Naive thymus-derived CD8-positive, alpha-beta T cell (primary cell): Measurements from ENCODE around the gene MDH1. TPM values are rescaled to one million over a fixed set of nuclear protein-coding genes. Genes with fewer than 3 reads are reported as not detected.
A peak's percentile ranks its signal among the peaks of the same experiment; 100 is the strongest.
"Not testable (repeated sequence)": the region's sequence is repeated elsewhere in the genome, so short reads cannot be mapped to it uniquely, and the experiment has no call there.

Experiments used
- ATAC-seq, 2 donors: fragments of 150-1000 bp; cut with Tn5 transposase in 1 of 2; sonication (Bioruptor Pico), chemical (Tn5 transposase) in 1 of 2; 1 replicate in 1 of 2; 2 replicates in 1 of 2; pipeline ENCODE4 v1.10.0; 2021; ENCODE audit warnings: mild to moderate bottlenecking in 2 of 2, moderate library complexity in 2 of 2
- POLR2A ChIA-PET: fragments of 350-600 bp; sonication (Branson Sonifier 250); formaldehyde crosslinking; loops from one replicate; lab custom pipeline; 2021; ENCODE audit warnings: antibody characterized with exemption; lab: Charles Lee
- DNase-seq, 10 donors: peaks; one replicate each; pipeline versions ENCODE4 v3.0.0 to v3.0.0-alpha.2; 2020 to 2022
- H3K27ac Mint-ChIP-seq, 10 donors: one replicate each; pipeline ENCODE4 v1.8.0; 2020 to 2022; ENCODE audit warnings: mild to moderate bottlenecking in 10 of 10, mixed read lengths in 10 of 10, moderate library complexity in 4 of 10, inconsistent platforms in 1 of 10
- H3K27me3 Mint-ChIP-seq, 5 donors: one replicate each; pipeline ENCODE4 v1.8.0; 2021 to 2022; ENCODE audit warnings: mixed read lengths in 5 of 5
- H3K36me3 Mint-ChIP-seq, 3 donors: one replicate each; pipeline ENCODE4 v1.8.0; 2020 to 2022; ENCODE audit warnings: mixed read lengths in 3 of 3, mild to moderate bottlenecking in 2 of 3, inconsistent platforms in 1 of 3
- H3K4me1 Mint-ChIP-seq, 4 donors: one replicate each; pipeline ENCODE4 v1.8.0; 2021 to 2022; ENCODE audit warnings: mixed read lengths in 4 of 4
- H3K4me3 Mint-ChIP-seq, 10 donors: one replicate each; pipeline ENCODE4 v1.8.0; 2020 to 2022; ENCODE audit warnings: mild to moderate bottlenecking in 10 of 10, mixed read lengths in 10 of 10, moderate library complexity in 6 of 10, inconsistent platforms in 1 of 10
- H3K9me3 Mint-ChIP-seq, 9 donors: one replicate each; pipeline ENCODE4 v1.8.0; 2020 to 2022; ENCODE audit warnings: mixed read lengths in 9 of 9, mild to moderate bottlenecking in 3 of 9, inconsistent platforms in 1 of 9, moderate library complexity in 1 of 9
- polyA plus RNA-seq, 3 donors: library from polyadenylated mRNA; unstranded; fragments of 300-500 nt; fragmentation: Illumina TruSeq; gene quantifications; one replicate each; pipeline ENCODE4 v1.2.3, GENCODE V29; 2021
- total RNA-seq, 8 experiments: library from RNA in 2 of 8; stranded (reverse) in 2 of 8; gene quantifications; one replicate each; pipeline ENCODE4 v1.2.3 and lab custom pipeline; 2021 to 2026

MDH1 gene
- total and polyA plus RNA-seq, 5 experiments from 2014 or later: 106 to 284 (median 242) TPM

DNA sequence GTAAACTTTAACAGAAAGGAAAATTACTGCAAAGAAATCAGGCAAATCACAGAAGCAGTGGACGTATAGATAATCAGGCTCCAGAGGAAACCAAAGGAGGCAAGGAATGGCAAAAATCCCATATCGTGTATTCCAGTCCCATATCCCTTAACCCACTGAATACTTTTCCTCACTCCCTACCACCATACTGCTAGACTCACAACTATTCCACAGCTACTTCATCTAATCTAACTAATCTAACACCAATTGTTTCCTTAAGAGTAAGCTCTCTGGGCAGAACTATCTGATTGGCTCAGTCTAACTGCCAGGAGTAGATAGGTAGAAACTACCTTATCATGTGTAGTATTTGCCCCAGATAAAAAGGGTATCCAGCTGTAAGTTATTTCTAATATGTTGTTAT is 16.8 kb upstream of the MDH1 start:
- Mint-ChIP-seq H3K36me3 (peaks cover 12 to 44% (median 42%) of the 10 kb centered on the region in 3 donors), H3K4me3 (no peak overlapping the region), H3K27ac (no peak overlapping the region), H3K4me1 (peaks cover 0 to 2% (median 0%) of the 10 kb centered on the region in 4 donors), H3K9me3 (peaks cover 8 to 46% (median 26%) of the 10 kb centered on the region in 9 donors), H3K27me3 (no peaks in the 10 kb centered on the region)
- POLR2A ChIA-PET: no interaction called here
- no peak for ATAC-seq
- DNase-seq: no peak

DNA sequence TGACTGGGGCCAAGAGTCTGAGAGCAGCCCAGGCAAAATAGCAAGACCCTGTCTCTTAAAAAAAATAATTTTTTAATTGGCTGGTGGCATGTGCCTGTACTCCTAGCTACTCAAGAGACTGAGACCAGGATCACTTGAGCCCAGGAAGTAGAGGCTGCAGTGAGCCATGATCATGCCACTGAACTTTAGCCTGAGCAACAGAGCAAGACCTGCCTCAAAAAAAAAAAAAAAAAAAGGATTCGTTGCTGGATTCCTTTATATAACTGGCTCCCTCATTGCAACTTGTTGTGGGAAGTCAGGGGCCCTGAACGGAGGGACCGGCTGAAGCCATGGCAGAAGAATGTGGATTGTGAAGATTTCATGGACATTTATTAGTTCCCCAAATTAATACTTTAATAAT is 15.7 kb upstream of the MDH1 start:
- ATAC-seq, POLR2A ChIA-PET, DNase-seq, H3K27ac Mint-ChIP-seq, H3K4me1 Mint-ChIP-seq, H3K27me3 Mint-ChIP-seq, H3K4me3 Mint-ChIP-seq: not testable (repeated sequence)
- peaks cover 5 to 36% (median 15%) of the 10 kb centered on the region in 9 donors for H3K9me3 Mint-ChIP-seq
- peaks cover 12 to 36% (median 34%) of the 10 kb centered on the region in 3 donors for H3K36me3 Mint-ChIP-seq

DNA sequence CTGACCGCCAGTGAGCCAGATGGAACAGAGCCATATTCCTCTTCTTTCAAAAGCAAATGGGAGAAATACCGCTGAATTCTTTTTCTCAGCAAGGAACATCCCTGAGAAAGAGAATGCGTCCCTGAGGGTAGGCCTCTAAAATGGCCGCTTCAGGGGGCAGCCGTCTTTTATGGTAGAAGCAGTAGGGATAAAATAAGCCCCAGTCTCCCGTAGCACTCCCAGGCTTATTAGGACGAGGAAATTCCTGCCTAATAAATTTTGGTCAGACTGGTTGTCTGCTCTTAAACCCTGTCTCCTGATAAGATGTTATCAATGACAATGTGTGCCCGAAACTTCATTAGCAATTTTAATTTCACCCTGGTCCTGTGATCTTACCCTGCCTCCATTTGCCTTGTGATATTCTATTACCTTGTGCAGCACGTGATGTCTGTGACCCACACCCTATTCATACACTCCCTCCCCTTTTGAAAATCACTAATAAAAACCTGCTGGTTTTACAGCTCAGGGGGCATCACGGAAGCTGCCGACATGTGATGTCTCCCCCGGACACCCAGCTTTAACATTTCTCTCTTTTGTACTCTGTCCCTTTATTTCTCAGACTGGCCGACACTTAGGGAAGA is 14.9 kb upstream of the MDH1 start:
- H3K4me3 Mint-ChIP-seq, H3K27ac Mint-ChIP-seq, POLR2A ChIA-PET, H3K27me3 Mint-ChIP-seq, DNase-seq, H3K4me1 Mint-ChIP-seq, ATAC-seq: not testable (repeated sequence)
- H3K36me3 Mint-ChIP-seq: peaks cover 6 to 28% (median 26%) of the 10 kb centered on the region in 3 donors
- H3K9me3 Mint-ChIP-seq: peaks cover 3 to 28% (median 9%) of the 10 kb centered on the region in 9 donors

DNA sequence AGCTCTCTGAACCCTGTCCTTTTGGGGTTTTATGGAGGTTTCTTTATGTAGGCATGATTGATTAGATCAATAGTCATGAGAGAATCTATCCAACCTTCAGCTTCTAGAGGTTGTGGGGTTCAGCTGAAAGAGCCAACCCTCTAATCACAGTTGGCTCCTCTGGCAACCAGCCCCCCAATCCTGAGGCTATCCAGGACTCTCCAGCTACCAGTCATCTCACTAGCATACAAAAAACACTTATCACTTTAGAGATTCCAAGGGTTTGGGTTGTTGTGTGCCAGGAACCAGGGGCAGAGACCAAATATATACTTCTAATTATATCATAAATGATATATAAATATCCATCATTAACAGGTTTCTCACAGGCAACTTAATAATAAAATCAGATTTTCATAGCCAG is 12.2 kb upstream of the MDH1 start:
- Mint-ChIP-seq H3K4me3 (no peak overlapping the region), H3K4me1 (peaks cover 2 to 25% (median 16%) of the 10 kb centered on the region in 4 donors), H3K27ac (no peak overlapping the region), H3K36me3 (peaks cover under 1 to 13% (median 9%) of the 10 kb centered on the region in 3 donors), H3K9me3 (peaks cover 0 to 12% (median 8%) of the 10 kb centered on the region in 9 donors), H3K27me3 (no peaks in the 10 kb centered on the region)
- no peak for ATAC-seq
- DNase-seq: no peak
- POLR2A ChIA-PET: interaction anchor here (1.1 kb wide), 1 partner anchor 12 kb away, joined by 3 read pairs; the partner anchor contains the start of gene WDPCP

DNA sequence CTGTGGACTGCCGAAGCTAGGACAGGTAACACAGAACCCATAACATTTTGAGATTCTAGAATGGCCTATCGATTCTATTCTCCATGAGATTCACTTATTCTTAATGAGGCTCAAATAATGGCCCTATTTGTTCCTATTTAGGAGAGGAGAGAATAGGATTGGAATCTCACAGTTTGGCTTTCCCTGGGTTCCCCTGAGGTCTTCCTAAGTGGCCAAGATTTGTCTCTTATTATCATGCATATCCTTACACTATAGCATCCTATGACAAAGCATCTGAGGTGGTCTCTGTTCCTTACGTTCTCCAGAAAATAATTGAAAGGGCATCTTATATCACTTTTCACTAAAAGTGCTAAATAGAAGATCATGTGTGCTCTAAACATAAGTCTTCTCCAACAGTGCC is 10.0 kb upstream of the MDH1 start:
- H3K4me1 Mint-ChIP-seq: peaks cover 6 to 32% (median 20%) of the 10 kb centered on the region in 4 donors
- POLR2A ChIA-PET: no interaction called here
- H3K27me3 Mint-ChIP-seq: no peaks in the 10 kb centered on the region
- DNase-seq (no peak), ATAC-seq (no peak)
- H3K9me3 Mint-ChIP-seq: peaks cover 0 to 8% (median 6%) of the 10 kb centered on the region in 9 donors
- peaks cover 0 to 11% (median 4%) of the 10 kb centered on the region in 3 donors for H3K36me3 Mint-ChIP-seq
- no peak overlapping the region for H3K4me3 Mint-ChIP-seq
- no peak overlapping the region for H3K27ac Mint-ChIP-seq

DNA sequence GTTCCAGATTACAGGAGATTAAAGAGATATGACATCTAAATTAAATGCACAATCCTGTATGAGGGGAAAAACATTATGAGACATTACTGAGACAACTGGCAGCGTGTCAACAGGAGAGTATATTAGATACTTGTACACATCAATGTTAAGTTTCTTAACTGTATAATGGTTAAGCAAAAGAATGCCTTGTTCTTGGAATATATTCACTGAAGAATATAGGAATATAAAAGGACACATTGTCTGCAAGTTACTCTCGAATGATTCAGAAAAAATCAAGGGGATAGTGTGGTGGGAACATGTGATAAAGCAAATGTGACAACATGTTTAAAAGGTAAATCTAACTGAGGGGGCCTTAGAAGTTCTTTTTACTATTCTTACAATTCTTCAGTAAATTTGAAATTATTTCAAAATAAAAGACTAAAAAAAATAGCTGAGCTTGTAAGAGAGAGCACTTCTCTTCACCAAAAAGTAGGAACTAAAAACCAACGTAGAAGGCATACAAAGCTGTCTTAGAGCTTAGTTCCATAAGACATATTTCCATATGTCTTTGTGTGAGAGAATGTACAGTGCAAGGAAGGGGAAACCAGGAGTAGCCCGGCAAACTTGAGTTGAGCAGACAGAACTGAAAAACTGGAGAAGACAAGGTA is 8.0 kb upstream of the MDH1 start:
- H3K4me3 Mint-ChIP-seq: no peak overlapping the region
- POLR2A ChIA-PET: no interaction called here
- peaks cover 0 to 7% (median 0%) of the 10 kb centered on the region in 3 donors for H3K36me3 Mint-ChIP-seq
- H3K27ac Mint-ChIP-seq: no peak overlapping the region
- peaks cover 6 to 32% (median 20%) of the 10 kb centered on the region in 4 donors for H3K4me1 Mint-ChIP-seq
- no peaks in the 10 kb centered on the region for H3K27me3 Mint-ChIP-seq
- no peak for ATAC-seq
- H3K9me3 Mint-ChIP-seq: no peaks in the 10 kb centered on the region
- no peak for DNase-seq

DNA sequence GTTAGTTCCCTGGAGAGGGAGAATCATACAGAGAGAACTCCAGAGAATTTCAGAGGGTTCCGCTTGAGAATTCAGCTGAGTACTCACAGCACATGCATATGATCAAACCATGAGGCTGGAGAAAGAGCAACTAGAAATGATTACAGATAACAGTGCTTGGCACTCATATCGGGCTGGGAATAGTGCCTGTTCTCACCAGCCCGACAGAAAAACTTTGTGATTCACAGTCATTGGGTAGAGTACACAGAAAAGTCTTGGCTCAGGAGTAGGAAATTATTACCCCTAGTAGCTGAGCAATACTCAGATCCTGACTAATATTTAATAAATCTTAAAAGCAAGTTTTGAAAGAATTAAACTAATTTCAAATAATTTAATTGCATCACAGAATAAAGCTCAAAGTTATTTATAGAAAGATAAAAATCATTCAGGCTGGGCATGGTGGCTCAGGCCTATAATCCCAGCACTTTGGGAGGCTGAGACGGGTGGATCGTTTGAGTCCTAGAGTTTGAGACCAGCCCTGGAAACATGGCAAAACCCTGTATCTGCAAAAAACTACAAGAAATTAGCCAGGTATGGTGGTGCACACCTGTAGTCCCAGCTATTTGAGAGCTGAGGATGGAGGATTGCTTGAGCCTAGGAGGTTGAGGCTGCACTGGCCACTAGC is 7.3 kb upstream of the MDH1 start:
- POLR2A ChIA-PET: no interaction called here
- Mint-ChIP-seq H3K4me3 (no peak overlapping the region), H3K27ac (no peak overlapping the region), H3K4me1 (peaks cover 6 to 35% (median 20%) of the 10 kb centered on the region in 4 donors), H3K9me3 (no peaks in the 10 kb centered on the region), H3K27me3 (no peaks in the 10 kb centered on the region), H3K36me3 (peaks cover 0 to 7% (median 0%) of the 10 kb centered on the region in 3 donors)
- DNase-seq (no peak), ATAC-seq (no peak)

DNA sequence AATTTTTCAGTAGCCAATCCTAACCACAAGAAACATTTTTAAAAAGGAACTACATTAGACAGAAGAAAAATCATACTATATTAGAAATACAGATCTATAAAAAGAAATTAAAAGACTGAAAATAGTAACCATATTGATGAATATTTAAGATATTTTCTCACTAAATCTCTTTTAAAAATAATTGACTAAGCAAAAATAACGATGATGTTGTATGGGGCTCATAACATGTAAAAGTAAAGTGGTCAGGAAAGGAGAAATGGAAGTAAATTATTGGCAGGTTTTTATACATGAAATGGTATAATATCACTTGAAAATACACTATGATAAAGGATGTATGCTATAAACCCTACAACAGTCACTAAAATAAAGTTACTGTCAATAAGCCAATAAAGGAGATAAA is 5.9 kb upstream of the MDH1 start:
- POLR2A ChIA-PET: no interaction called here
- no peak overlapping the region for H3K27ac Mint-ChIP-seq
- H3K4me3 Mint-ChIP-seq: no peak overlapping the region
- no peak for DNase-seq
- no peak for ATAC-seq
- no peaks in the 10 kb centered on the region for H3K27me3 Mint-ChIP-seq
- peaks cover 0 to 7% (median 0%) of the 10 kb centered on the region in 3 donors for H3K36me3 Mint-ChIP-seq
- H3K4me1 Mint-ChIP-seq: peaks cover 19 to 49% (median 32%) of the 10 kb centered on the region in 4 donors
- no peaks in the 10 kb centered on the region for H3K9me3 Mint-ChIP-seq

DNA sequence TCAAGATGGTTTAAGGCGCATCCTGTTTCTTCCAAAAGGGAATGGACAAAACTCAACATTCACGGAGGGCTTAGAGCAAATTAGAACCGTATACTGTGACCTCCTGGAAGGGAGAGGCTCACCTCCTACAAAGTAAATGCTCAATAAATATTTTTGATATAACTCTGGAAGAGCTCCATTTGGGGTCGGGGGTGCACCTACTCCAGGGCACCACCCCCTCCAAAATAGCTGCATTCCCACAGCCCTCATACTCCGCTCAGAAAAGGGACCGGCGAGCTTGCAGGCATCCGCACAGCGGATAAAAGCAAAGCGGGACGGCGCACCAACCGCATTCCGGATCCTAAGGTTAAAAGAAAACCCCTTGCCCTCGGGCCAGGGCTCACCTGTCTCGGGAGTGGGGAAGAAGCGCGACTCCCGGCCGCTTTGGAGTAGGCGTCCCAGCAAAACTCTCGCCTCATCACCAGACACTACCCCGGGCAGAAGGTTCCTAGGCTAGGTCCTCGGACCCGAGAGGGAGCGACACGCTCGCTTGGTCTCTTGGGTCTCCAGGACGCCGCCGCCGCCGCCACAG is 864 bp upstream of the MDH1 start:
- H3K36me3 Mint-ChIP-seq: peaks cover 0 to 10% (median 3%) of the 10 kb centered on the region in 3 donors
- H3K4me1 Mint-ChIP-seq: peaks cover 22 to 52% (median 46%) of the 10 kb centered on the region in 4 donors
- DNase-seq (peak in 1 of 10 donors; percentile 2), ATAC-seq (no peak)
- H3K27ac Mint-ChIP-seq: peak overlapping the region; percentile 93 to 99 (median 96)
- H3K4me3 Mint-ChIP-seq: peak overlapping the region; percentile 91 to 98 (median 94)
- no peaks in the 10 kb centered on the region for H3K27me3 Mint-ChIP-seq
- POLR2A ChIA-PET: interaction anchor here (0.6 to 1.8 kb wide), 8 partner anchors 10 to 1824 kb away, joined by 3 to 23 read pairs (median 4); partner anchors contain the start of genes ACTR2 and UGP2
- no peaks in the 10 kb centered on the region for H3K9me3 Mint-ChIP-seq

DNA sequence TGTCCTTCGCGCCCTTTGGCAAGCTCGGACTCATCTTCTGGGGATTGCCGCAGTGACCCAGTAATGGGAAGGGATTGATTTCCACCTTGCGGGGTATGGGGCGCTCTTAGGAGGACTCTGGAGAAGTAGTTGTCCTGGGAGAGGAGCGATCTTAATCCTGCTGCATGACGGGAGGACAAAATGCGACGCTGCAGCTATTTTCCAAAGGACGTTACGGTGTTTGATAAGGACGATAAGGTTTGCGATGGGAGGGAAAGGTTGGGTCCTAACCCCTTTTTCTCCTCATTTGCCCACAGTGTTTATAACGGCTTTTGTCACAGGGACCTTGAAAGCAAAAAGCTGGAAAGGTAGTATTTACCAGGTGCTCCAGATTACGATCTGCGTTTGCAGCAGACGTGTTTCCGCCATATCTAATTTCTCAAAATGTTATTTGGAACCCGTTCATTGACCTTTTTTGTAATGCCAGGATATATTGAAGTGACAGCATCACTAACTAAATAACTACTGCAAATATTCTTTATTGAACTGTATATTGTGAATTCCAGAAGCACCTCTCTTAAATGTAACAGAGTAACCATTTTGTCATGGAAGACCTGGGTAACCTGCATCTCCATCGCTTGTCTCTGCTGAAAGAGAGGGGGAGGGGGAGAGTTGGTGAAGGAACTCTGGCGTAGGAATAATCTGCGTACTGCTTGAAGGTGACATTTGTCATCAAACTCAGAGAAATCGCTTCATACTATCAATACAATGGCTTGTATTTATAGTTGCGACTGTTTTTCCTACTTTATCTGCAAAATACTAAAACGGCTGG is 590 bp downstream of the MDH1 start:
- Mint-ChIP-seq H3K27ac (peak overlapping the region; percentile 93 to 99 (median 96)), H3K4me3 (peak overlapping the region; percentile 91 to 98 (median 94)), H3K36me3 (peaks cover 0 to 24% (median 3%) of the 10 kb centered on the region in 3 donors), H3K9me3 (no peaks in the 10 kb centered on the region), H3K4me1 (peaks cover 22 to 59% (median 51%) of the 10 kb centered on the region in 4 donors), H3K27me3 (no peaks in the 10 kb centered on the region)
- DNase-seq (no peak), ATAC-seq (no peak)
- POLR2A ChIA-PET: interaction anchor here (0.7 to 1.8 kb wide), 7 partner anchors 11 to 1825 kb away, joined by 3 to 23 read pairs (median 4); partner anchors contain the start of genes ACTR2, RAB1A and UGP2

DNA sequence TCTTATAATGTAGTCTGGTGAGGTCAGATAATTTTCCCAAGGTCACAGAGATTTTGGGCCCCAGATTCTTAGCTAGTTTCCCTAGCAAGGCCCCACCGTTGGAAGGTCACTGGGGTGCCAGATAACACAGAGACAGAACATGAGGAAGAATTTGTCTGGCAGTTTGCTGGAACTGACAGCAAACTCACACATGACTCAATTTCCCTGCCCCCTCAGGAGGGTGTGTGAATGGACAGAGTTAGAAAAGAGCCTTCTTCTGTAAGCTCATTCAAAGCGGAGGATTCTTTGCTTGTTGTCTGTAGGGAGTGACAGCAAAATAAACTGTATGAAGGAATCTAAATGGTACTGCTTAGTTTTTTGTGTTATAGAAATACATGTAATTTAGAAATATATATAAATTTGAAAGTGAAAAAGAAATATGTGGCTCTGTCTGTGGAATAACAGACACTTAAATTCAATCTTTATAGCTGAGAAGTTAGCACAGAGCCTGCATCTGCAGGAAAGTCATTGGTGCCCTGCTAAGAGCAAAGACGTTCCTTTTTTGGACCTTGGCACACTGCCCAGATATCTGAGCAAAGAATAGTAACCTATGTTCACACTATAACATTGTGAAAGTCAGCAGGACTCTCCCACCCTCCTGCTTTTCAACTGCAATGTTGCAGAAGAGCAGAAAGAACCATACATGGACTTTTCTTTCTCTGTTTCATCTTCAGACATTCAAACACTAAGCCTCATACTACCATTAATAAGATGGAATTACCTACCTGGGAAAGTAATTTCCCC is 2.1 kb downstream of the MDH1 start:
- no peak for DNase-seq
- no peaks in the 10 kb centered on the region for H3K9me3 Mint-ChIP-seq
- H3K4me1 Mint-ChIP-seq: peaks cover 22 to 62% (median 58%) of the 10 kb centered on the region in 4 donors
- POLR2A ChIA-PET: no interaction called here
- no peaks in the 10 kb centered on the region for H3K27me3 Mint-ChIP-seq
- H3K36me3 Mint-ChIP-seq: peaks cover 0 to 37% (median 5%) of the 10 kb centered on the region in 3 donors
- no peak for ATAC-seq
- H3K27ac Mint-ChIP-seq: peak overlapping the region in 5 of 10 donors; percentile 52 to 99 (median 79)
- H3K4me3 Mint-ChIP-seq: peak overlapping the region in 8 of 10 donors; percentile 47 to 98 (median 94)
